ENCODE data around the gene CHL1. TPM values are rescaled to one million over a fixed set of nuclear protein-coding genes. Genes with fewer than 3 reads are reported as not detected.

CHL1 gene
- total and polyA plus RNA-seq, 8 donors: 0.62 to 25.3 (median 10.5) TPM

DNA sequence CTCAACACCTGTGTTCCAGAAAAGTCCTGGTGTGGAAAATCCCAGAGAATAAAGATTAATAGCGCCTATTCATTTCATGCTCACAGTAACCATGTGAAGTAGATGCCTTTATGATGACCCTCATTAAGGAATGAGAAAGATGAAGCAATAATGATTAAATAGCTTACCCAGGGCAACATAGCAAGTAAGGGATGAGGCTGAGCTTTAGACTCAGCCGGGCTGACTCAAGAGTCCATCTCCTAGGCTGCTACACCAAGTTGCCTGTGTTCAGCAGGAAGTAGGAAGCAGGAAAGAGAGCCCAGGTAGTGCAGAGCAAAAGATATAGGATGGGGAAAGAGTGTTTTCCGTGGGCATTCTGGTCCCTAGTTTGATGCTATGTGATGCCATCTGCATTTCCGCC is 256.5 kb downstream of the CHL1 start:
- no peaks in the 10 kb centered on the region for H3K27me3 ChIP-seq
- no peaks in the 10 kb centered on the region for H3K4me1 ChIP-seq
- no peak overlapping the region for H3K27ac ChIP-seq
- no peaks in the 10 kb centered on the region for H3K9me3 ChIP-seq
- H3K4me3 ChIP-seq: no peak overlapping the region
- 76 to 91% (median 85%) methylated on average over 4 of the region's 4 CpGs for WGBS, 5 donors
- H3K36me3 ChIP-seq: no peaks in the 10 kb centered on the region
- intact Hi-C loops (cut with DNase I; ENCODE audit: low total_unique reads): no loop called here
- TF ChIP-seq POLR2A (IDR thresholded peaks at IDR 0.05) (no peak), POLR2AphosphoS5 (IDR thresholded peaks at IDR 0.05) (no peak), EP300 (IDR thresholded peaks at IDR 0.05) (no peak)
- TF ChIP-seq, protein P1, sequence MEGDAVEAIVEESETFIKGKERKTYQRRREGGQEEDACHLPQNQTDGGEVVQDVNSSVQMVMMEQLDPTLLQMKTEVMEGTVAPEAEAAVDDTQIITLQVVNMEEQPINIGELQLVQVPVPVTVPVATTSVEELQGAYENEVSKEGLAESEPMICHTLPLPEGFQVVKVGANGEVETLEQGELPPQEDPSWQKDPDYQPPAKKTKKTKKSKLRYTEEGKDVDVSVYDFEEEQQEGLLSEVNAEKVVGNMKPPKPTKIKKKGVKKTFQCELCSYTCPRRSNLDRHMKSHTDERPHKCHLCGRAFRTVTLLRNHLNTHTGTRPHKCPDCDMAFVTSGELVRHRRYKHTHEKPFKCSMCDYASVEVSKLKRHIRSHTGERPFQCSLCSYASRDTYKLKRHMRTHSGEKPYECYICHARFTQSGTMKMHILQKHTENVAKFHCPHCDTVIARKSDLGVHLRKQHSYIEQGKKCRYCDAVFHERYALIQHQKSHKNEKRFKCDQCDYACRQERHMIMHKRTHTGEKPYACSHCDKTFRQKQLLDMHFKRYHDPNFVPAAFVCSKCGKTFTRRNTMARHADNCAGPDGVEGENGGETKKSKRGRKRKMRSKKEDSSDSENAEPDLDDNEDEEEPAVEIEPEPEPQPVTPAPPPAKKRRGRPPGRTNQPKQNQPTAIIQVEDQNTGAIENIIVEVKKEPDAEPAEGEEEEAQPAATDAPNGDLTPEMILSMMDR (IDR thresholded peaks at IDR 0.05): no peak
- no peak for DNase-seq

DNA sequence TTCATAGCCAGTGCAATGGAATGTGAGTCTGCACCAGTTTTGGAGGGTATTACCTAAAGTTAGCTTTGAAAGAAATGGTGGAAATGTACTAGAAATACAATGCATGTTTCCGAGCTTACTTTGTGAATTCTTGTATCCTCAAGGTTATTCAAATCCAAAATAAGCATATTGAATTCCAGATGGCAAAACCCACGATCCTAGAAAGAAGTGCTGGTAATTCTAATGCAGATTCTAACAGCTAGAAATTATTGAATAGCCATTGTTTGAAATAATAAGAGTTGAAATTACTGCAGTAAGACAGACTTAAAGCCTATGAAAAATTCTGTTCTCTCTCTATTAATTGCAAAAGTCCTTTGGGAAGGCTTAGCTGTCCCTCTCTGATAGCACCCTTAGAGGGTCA is 258.4 kb downstream of the CHL1 start:
- H3K4me3 ChIP-seq: no peak overlapping the region
- intact Hi-C loops (cut with DNase I; ENCODE audit: low total_unique reads): no loop called here
- H3K9me3 ChIP-seq: no peaks in the 10 kb centered on the region
- TF ChIP-seq, protein P1 (IDR thresholded peaks at IDR 0.05): no peak
- TF ChIP-seq POLR2A (IDR thresholded peaks at IDR 0.05) (no peak), POLR2AphosphoS5 (IDR thresholded peaks at IDR 0.05) (no peak), EP300 (IDR thresholded peaks at IDR 0.05) (no peak)
- H3K36me3 ChIP-seq: no peaks in the 10 kb centered on the region
- no peaks in the 10 kb centered on the region for H3K4me1 ChIP-seq
- no peaks in the 10 kb centered on the region for H3K27me3 ChIP-seq
- 47 to 54% (median 52%) methylated on average over 2 of the region's 2 CpGs for WGBS, 5 donors
- no peak overlapping the region for H3K27ac ChIP-seq
- no peak for DNase-seq

DNA sequence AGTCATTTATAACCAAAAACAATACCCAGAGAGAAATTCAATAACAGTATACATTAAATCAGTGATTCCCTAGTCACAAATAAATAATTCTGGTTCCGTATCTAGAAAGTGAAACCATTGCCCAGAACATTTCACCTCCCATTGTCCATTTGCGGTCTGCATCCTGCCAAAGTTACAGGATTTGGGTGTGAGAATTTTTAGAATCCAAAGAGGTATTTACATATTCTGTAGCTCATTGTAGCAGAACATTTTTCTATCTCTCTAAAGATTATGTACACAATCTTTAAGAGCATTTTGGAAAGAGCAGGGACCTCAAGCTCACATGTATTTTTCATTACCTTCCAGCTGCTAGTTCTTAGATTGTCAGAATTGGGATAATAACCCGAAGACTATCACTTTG is 261.6 kb downstream of the CHL1 start:
- no peaks in the 10 kb centered on the region for H3K36me3 ChIP-seq
- intact Hi-C loops (cut with DNase I; ENCODE audit: low total_unique reads): no loop called here
- no peak for DNase-seq
- H3K4me3 ChIP-seq: no peak overlapping the region
- TF ChIP-seq, protein P1 (IDR thresholded peaks at IDR 0.05): no peak
- TF ChIP-seq EP300 (IDR thresholded peaks at IDR 0.05) (no peak), POLR2A (IDR thresholded peaks at IDR 0.05) (no peak), POLR2AphosphoS5 (IDR thresholded peaks at IDR 0.05) (no peak)
- H3K27ac ChIP-seq: no peak overlapping the region
- WGBS, 5 donors: 63 to 80% (median 76%) methylated on average over 3 of the region's 3 CpGs
- peaks cover 0 to 8% (median 0%) of the 10 kb centered on the region in 4 donors for H3K4me1 ChIP-seq
- H3K9me3 ChIP-seq: no peaks in the 10 kb centered on the region
- H3K27me3 ChIP-seq: no peaks in the 10 kb centered on the region

DNA sequence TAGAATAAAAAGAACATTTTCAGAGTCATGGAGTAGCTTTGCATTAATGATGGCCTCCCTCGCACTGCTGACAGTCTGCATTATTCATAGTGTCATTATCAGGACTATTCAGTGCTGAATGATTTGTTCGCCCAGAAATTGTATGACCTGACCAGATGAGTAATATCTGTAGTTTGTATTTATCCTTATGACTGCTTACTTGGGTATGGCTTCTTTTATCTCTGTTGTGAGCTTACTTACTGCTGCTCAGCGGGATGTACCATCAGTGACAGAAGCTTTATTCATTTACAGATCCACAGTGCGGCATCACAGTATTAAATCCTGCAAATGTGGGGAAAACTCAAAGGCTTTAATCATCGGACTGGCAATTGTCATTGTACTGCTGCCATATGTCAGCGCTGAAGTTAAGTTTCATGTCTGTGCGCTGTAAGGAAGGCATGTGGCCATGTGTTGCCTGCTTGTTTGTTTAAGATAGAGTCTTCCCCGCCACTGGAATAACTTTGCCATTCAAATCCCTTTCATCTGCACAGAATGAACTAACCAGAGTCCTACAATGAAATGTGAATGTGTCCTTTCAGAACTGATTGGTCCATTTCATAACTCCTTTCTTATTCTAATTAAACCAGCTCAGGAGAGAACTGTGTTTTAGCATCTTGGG is 262.2 kb downstream of the CHL1 start:
- H3K9me3 ChIP-seq: no peaks in the 10 kb centered on the region
- 51 to 61% (median 55%) methylated on average over 8 of the region's 8 CpGs for WGBS, 5 donors
- intact Hi-C loops (cut with DNase I; ENCODE audit: low total_unique reads): no loop called here
- H3K27ac ChIP-seq: no peak overlapping the region
- H3K4me1 ChIP-seq: peaks cover 0 to 15% (median 0%) of the 10 kb centered on the region in 4 donors
- H3K4me3 ChIP-seq: no peak overlapping the region
- TF ChIP-seq POLR2AphosphoS5 (IDR thresholded peaks at IDR 0.05) (no peak), POLR2A (IDR thresholded peaks at IDR 0.05) (no peak), EP300 (IDR thresholded peaks at IDR 0.05) (no peak)
- TF ChIP-seq, protein P1 (IDR thresholded peaks at IDR 0.05): no peak
- no peaks in the 10 kb centered on the region for H3K36me3 ChIP-seq
- no peaks in the 10 kb centered on the region for H3K27me3 ChIP-seq
- peak in 1 of 2 donors; percentile 6 for DNase-seq

Small RNA genes within 50 kb of the gene (small RNA-seq; reads per million reads assigned to genes)
- 0 reads per million in 4 donors for gene RNU6-1194P

Measured in stomach (tissue), 9 donors.